ENCODE measurements around the gene METTL2A.
"Not testable (repeated sequence)": the region's sequence is repeated elsewhere in the genome, so short reads cannot be mapped to it uniquely, and the experiment has no call there.

Gene METTL2A

DNA sequence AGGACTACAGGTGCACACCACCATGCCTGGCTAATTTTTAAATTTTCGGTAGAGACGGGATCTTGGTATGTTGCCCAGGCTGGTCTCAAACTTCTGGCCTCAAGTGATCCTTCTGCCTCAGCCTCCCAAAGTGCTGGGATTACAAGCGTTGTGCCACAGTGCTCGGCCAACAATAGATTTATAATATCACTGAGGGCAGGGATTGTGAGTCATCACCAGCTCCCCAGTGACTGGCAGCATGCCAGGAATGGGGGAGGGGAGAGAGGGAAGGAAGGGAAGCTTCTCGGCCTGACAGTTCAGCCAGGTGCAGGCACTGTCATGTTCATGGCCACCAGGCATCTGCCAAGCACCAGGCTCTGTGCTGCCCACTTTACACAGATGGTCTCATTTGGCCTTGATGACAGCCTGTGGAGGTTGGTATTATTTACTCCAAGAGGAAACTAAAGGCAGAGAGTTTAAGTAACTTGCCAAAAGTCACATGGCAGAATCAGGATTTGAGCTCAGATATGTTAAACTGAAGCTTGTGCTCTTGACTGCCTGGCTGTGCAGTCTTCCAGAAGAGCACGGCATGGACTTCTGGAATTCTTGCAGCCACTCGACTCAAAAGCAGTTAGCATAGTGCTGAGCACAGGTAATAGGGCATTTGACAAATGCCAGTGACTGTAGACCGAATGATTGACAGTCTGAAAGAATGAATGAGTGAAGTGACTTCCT lies 47.1 kb downstream of the METTL2A start:
- DNase-seq (ENCODE audit: insufficient read length, low spot score): peak; percentile 61
- peak; percentile 64 for FAIRE-seq

DNA sequence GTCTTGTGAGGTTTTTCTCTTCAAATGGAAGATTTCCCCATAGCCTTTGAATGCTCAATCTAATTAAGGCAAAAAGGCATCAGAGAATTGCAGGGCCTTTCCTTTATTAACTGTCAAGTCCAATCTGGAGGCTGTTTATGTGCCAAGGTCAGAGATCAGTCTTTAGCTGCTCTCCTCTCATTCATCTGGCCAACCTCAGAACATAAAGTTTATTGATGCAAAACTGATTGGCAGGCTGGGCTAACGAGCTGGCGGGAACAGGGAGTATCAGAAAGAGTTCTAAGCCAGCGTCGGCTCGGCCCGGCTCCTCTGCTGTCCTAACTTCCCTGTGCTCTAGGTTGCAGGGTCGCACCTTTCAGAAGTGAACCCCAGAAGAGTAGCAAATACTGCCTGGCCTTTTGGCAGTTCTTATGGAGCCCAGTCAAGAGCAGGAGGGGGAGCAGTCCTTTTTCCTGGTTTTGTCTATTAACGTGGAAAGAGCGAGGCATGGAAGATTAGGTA lies 47.7 kb downstream of the METTL2A start:
- not testable (repeated sequence) for DNase-seq (ENCODE audit: insufficient read length, low spot score); FAIRE-seq

DNA sequence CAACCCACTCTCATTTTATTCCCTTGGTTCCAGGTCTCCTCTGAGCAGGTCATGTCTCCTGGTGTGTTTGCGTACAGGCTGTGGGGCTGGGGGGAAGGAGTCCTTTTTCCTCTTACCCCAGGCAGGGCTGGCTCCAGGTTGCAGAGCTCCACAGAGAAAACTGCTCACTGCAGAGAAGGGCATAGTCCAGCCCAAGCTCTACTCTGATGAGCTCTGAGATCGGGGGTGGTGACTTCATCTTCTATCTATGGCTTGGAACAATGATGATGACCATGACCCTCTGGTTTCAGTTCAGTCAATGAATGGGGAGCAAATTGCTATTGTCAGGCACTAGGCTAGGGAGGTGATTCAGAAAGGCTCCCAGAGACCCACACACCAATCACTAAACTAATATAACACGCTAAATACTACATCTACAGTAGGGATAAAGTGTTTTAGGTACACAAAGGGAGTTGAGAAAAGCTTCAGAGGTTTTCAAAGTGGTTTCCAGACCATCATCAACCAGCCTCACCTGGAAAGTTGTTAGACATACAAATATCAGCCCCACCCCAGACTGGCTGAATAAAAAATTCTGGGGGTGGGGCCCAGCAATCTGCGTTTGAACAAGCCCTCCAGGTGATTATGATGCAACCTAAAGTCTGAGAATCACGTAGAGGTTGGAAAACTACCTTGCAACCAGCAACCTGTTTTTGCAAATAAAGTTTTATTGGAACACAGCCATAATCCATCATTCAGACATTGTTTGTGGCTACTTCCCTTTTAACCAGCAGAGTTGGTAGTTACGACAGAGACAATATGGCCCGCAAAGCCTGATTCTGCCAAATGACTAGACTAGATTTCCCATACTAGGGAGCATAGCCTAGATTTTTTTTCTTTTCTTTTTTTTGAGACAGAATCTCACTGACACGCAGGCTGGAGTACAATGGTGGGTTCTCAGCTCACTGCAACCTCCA lies 49.6 kb downstream of the METTL2A start:
- DNase-seq (ENCODE audit: insufficient read length, low spot score); FAIRE-seq: not testable (repeated sequence)

DNA sequence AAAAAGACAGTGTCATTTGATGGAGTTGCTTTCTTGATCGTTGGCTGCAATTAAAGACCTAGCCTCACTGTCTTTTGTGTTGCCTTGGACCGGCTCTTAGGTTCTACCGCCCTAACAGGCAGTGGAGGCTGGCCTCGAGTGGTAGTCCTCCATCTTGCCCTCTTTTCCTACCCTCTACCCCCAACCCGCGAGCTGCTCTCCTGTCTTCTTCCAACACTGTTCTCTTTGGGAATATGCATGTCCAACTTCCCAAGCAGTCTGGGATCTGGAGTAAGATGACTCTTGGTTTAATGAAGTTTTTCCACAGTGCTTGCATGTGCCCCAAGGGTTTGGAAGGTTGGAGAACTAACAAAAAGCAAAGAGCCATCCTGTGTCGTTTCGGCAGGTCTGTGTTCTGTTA lies 53.4 kb downstream of the METTL2A start:
- DNase-seq (ENCODE audit: insufficient read length, low spot score); FAIRE-seq: not testable (repeated sequence)

DNA sequence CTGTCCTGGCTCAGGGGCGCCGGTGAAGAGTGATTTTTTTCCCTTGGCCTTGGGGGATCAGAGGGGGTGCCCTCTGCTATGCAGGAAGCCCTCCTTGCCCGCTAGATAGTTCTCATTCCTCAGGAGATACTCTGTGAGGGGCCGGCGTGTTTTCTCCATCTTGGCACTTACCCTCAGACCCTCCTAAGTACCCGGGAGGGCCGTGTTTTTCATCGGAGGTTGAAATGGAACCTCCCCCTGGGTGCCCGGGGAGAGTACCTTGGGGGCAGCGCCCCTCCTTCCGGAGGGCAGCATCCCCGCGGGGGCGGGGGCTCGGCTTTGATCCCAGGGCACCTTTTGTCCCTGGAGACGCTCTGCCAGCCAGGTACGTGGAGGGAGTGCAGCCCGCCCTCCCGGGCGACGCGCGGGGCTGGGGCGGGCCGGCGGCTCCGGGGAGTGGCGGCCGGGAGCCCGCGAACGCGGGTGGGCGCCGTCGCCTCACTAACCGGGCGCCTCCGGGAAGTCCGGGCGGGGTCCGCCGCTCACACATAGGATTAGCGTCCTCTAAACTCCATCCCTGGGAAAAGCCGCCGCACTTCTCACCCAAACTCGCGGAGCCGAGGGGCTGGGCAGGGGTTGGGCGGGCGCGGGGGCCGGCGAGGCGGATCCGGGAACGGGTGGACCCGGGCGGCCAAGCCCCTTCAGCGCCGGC lies 54.2 kb downstream of the METTL2A start:
- FAIRE-seq: not testable (repeated sequence)
- DNase-seq (ENCODE audit: insufficient read length, low spot score): peak; percentile 22

DNA sequence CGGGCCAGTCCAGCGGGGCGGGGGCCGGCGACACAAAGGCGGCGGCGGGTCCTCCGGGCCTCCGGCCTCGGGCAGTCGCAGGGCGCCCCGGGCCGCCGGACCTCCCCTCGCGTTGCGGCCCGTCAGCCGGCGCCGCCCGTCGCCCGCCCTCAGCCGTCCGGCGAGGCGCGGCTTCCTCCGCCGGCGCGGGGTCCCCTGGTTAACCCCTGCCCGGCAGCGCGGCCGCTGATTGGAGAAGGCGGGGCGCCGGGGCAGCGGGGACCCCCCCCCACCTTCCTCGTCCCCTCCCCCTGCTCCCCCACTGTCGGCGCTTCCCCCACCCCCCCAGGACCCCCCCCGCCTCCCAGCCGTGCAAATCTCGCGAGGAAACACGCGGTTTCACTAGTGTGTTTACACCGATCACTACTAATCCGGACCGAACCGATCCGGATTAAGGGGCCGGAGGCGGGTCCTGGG lies 54.8 kb downstream of the METTL2A start, which contains the start of gene TLK2:
TLK2 (plus strand) TSS at position 402 of the 456 bp plus-strand sequence. CDS start 2,301 bp downstream, outside the sequence.
- FAIRE-seq (peak; percentile 57), DNase-seq (ENCODE audit: insufficient read length, low spot score) (peak; percentile 90)

DNA sequence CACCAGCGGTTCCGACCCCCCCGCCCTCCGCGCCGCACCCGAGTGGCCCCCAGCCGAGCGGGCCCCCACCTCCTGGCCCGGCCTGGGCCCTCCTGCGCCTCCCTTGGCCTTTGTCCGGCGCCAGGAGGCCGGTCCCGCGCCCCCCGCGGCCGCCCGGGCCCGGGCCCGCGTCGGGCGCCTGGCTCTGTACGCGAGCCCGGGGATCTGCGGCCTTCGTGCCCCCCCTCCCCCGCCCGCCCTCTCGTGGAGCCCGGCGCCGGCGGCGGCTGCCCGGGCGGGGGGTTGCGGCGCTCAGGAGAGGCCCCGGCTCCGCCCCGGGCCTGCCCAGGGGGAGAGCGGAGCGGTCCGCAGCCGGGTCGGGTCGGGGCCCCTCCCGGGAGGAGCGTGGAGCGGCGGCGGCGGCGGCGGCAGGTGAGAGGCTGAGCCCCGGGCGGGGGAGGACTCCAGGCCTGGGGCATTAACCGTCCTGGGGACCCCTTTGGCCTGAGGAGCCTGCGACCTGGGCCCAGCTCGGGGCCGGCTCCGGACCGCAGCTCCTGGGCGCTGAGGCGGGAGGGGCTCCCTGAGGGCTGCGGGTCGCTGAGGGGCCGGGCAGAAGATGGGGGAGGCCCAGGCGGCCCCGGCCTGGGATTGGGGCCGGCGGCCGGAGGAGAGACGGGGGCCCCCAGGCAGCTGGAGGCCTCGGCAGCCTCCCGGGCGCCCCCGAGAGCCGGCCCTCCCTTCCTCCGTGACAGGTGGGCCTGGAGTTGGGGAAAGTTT lies 55.4 kb downstream of the METTL2A start:
- not testable (repeated sequence) for DNase-seq (ENCODE audit: insufficient read length, low spot score); FAIRE-seq

DNA sequence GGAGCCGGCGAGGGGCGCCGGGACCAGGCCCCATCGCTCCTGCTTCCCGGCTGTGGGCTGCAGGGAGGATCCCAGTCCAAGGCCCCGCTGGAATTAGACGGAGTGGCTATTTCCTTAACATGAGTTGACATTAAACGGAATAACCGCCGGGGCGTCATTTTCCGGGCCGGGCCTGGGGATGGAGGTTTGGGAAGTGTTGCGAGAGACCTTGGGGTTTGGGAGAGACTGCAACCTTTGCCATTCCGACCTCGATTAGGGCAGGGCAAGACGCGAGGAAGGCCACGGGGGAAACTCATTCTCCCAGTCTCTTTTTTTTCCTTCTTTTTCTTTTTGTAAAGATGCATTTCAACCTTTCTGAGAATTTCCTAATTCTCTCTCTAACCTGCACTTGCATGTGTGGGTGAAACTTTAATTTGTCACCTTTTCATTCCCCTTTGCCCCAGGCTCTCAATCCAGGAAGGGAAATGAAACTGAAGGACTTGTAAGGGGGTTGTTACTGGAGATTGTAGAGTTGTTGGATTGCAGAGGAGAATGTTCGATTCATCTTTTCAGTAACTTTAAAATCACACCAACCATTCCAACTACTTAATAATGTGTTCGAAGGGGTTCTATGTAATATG lies 56.1 kb downstream of the METTL2A start:
- FAIRE-seq; DNase-seq (ENCODE audit: insufficient read length, low spot score): not testable (repeated sequence)

DNA sequence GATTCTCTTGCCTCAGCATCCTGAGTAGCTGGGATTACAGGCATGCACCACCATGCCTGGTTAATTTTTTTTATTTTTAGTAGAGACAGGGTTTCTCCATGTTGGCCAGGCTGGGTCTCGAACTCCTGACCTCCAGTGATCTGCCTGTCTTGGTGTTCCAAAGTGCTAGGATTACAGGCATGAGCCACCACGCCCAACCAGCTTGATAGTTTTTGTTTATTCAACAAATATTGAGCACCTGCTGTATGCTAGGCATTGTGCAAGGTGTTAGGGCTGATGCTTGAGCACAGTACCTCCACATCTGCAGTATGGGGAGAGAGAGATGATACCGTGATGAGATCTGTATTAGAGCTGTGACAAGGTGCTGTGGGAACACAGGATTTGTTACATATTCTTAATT lies 58.9 kb downstream of the METTL2A start:
- FAIRE-seq: not testable (repeated sequence)

DNA sequence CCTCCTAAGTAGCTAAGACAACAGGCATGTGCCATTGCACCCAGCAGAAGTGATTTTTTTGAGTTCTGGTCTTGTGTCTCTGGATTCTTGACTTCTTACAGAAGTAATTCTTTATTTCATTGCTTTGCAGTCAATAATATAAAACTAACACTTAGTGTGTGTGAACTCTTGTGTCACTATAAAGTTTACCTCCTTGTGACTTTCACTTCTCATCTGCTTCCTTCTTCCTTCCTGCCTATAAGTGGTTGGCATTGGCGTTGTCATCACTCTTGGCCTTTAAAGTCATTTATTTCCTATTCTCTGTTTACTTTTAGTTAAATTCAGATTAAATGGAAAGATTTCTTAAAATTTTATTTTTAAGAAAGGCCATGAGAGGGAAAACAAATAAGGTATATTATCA lies 67.3 kb downstream of the METTL2A start:
- DNase-seq (ENCODE audit: insufficient read length, low spot score); FAIRE-seq: not testable (repeated sequence)

More for the DNA sequence above, 58.9 kb downstream of the METTL2A start:
- not testable (repeated sequence) for DNase-seq (ENCODE audit: insufficient read length, low spot score)

DNA sequence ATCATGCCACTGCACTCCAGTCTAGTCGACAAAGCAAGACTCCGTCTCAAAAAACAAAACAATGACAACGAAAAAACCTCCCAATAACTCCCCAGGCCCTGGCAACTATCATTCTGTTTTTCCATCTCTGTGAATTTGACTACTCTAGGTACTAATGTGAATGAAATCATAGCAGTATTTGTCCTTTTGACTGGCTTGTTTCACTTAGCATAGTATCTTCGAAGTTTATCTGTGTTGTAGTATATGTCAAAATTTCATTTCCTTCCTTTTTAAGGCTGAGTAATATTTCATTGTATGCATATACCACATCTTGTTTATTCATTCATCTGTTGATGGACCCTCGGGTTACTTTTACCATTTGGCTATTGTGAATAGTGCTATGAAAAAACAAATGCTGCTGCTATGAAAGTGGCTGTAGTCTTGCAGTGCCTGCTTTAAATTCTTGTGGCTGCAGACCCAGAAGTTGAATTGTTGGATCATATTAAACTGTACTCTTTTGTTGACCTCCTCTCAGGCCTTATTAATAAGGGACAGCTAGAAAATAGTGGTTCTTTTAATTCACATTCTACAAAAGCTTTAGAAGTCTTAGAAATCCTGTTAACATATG lies 69.5 kb downstream of the METTL2A start:
- FAIRE-seq; DNase-seq (ENCODE audit: insufficient read length, low spot score): not testable (repeated sequence)

DNA sequence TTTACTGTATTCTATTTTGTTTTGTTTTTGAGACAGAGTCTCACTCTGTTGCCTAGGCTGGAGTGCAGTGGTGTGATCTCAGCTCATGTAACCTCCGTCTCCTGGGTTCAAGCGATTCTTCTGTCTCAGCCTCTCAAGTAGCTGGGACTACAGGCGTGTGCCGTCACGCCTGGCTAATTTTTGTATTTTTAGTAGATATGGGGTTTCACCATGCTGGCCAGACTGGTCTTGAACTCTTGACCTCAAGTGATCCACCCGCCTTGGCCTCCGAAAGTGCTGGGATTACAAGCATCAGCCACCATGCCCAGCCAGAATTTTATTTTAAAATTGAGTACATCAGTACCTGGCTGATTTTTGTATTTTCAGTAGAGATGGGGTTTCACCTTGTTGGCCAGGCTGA lies 70.4 kb downstream of the METTL2A start:
- FAIRE-seq; DNase-seq (ENCODE audit: insufficient read length, low spot score): not testable (repeated sequence)

DNA sequence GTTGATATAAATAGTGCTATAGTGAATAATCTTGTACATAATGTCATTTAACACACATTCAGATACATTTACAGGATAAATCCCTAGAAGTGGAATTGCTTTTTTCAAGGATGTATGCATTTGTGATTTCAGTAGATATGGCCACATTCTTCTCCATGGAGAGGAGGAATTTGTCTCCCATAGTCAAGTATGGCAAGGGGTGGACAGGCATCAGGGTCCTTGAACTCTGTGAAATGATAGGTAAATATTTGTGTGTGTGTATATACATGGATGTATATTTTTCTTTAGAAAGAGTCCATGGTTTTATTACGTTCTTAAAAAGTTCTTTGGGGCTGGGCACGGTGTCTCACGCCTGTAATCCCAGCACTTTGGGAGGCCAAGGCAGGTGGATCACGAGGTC lies 72.6 kb downstream of the METTL2A start:
- DNase-seq (ENCODE audit: insufficient read length, low spot score); FAIRE-seq: not testable (repeated sequence)

DNA sequence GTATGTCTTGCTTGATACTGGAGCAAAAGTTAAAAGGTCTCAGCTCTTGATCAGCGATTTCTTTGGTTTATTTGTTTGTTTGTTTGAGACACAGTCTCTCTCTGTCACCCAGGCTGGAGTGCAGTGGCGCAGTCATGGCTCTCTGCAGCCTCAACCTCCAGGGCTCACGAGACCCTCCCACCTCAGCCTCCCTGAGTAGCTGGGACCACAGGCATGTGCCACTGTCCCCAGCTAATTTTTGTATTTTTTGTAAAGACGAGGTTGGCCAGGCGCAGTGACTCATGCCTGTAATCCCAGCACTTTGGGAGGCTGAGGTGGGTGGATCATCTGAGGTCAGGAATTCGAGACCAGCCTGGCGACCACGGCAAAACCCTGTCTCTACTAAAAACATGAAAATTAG lies 75.1 kb downstream of the METTL2A start:
- not testable (repeated sequence) for DNase-seq (ENCODE audit: insufficient read length, low spot score); FAIRE-seq

Data from HTR-8/SVneo (cell line).